Ammon's horn (tissue), 1 donor: ENCODE data around the gene NPAS1.

Experiments
- DNase-seq: peaks from one replicate; pipeline ENCODE4 v3.0.0-alpha.2; 2016; ENCODE audit warnings: low spot score

NPAS1 gene, protein sequence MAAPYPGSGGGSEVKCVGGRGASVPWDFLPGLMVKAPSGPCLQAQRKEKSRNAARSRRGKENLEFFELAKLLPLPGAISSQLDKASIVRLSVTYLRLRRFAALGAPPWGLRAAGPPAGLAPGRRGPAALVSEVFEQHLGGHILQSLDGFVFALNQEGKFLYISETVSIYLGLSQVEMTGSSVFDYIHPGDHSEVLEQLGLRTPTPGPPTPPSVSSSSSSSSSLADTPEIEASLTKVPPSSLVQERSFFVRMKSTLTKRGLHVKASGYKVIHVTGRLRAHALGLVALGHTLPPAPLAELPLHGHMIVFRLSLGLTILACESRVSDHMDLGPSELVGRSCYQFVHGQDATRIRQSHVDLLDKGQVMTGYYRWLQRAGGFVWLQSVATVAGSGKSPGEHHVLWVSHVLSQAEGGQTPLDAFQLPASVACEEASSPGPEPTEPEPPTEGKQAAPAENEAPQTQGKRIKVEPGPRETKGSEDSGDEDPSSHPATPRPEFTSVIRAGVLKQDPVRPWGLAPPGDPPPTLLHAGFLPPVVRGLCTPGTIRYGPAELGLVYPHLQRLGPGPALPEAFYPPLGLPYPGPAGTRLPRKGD

DNA sequence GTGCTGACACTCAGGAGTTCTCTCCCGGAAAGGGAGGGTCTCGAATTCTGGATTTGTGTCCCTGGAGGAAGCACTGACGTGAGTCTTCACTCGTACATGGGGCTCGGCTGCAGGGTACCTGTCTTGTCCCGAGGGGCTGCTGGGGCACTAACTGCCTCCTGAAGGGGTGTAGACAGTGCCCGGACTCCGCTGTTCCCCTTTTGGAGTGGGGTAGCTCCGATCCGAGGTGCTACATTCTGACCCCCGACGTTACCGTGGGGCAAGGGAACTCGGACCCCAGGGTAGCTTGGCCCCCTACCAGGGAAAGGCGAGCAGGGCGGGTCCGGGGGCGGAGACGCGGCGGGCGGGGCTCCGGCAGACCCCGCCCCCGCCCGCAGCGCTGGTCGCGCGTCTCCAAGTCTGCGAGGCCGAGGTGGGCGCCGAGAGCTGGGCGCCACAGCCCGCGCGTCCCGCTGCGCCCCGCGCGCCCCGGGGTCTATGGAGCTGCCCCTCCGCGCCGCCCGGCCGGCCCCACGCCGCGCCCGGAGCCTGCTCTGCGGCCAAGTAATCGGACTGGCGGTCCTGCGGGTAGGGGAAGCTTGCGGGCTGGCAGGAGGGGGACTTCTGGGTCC, at the start of gene NPAS1:
TSS of gene NPAS1 (plus strand) at position 407 of the 611 bp plus-strand sequence. CDS start 1,211 bp downstream, outside the sequence.
- no peak for DNase-seq

DNA sequence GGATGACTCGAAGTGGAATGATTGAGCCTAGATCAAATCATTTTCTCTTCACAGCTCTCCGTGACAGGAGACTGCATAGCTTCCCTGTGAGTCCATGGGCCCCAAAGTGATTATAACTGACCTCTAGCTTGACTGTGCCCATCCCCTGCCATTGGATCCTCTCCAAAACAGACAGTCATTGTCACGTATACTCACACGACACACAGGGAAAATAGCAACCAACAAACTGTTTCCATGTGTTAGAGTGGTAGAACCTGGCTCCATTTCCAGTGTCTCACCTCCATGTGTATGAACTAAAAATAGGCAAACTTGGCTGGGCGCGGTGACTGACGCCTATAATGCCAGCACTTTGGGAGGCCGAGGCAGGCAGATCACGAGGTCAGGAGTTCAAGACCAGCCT, 48.8 kb upstream of the NPAS1 start:
- no peak for DNase-seq

DNA sequence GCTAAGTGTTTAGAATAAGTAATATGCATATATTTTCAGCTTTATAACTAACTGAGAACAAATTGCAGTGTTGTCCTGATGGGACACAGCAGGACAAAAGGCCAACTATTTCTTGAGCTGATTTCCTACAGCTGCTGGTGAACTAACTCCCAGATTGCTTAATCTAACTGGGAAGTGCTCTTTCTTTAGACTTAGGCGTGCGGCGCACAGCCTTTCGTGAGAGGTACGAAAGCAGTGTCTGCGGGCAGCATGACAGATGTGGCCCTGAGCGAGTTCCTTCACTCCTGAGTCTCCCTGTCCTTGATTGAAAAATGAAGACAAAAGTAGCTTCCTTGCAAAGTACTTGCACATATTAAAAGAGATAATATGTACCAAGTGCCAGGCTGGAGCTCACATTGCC, 47.3 kb upstream of the NPAS1 start:
- no peak for DNase-seq

DNA sequence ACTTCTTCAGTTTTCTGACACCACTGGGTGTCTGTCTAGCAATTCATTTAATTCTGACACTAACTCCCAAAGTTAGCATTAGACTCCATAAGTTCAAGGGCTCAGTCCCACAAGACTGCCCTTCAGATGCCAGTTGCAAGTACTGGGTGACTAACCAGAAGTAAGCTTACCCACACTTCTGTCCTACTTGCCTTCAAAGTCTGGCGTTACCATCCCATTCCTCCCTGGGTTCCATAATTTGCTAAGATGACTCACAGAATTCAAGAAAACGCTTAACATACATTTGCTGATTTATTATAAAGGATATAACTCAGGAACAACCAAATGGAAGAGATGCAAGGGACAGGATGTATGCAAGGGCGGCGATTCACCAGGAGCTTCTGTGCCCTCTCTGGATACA, 45.5 kb upstream of the NPAS1 start:
- no peak for DNase-seq

DNA sequence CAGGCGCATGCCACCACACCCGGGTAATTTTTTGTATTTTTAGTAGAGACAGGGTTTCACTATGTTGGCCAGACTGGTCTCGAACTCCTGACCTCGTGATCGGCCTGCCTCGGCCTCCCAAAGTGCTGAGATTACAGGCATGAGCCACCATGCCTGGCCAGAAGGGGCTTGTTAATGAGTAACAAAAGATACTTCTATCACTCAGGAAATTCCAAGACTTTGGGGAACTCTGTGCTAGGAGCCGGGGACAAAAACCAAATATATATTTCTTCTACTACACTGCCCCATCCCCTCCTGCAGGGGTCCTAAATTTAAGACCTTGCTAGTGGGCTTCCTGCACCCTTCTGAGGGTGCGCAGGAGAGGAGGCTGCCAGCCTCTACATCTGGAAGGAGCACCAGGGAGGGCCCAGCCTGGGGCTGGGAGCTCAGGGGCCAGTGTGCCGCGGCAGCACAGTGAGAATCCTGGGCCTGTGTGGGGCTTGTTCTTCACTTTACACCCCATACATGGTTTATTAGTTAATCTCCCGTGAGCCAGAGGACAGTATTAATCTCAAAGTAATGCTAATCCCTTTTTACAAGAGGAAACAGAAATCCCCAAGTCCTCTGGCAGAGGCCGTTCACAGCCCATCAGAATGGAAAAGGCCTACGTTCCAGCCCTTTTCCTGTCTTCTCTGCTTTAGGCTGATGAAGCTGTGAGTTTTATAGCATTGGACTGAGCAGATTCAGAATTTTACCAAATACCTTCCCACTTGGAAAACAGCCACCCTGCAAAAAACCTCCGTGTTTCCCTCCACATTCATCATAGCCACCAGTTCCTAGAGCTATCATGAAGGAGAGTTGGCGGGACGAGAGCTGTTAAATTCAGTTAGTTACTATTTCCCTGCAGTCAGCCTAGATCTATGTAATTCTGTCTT, 44.4 kb upstream of the NPAS1 start:
- no peak for DNase-seq

DNA sequence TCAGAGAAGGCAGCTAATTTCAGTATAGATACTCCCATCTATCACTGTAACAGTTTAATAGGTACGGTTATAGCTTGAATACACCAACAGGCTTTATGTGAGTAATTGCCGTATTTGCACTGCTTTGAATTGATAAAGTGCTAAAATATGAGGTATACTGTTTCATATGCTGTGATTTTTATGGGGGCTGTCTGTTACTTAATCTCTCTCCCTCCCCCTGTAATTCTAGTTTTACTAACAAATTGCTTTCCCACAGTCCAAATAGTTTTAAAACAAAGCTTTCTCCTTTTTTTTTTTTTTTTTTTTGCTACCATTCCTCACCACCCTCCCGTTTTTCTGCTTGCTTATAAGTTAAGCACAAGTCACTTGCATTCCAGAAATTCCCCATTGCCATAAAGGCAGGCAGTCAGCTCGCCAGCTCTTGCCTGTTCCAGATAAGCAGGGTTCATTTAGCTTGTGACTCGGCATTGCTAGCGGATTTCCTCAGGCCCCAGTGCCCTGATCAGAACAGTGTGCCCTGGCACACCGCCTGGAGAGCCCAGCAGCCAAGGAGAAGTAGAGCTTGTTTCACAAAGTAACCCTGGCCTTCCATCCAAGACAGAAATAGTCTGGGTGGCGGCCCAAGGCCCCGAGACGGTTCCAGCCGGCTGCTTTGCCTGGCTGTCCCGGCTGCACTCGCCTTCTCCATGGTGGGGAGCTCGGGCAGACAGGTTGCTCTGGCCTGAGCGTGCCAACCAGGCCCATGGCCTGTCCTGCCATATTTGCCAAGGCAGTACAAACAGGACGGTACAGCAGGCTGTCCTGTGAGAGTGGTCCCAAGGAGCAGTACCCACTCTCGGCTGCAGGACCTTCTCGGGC, 43.5 kb upstream of the NPAS1 start:
- DNase-seq, result peak; percentile 92

DNA sequence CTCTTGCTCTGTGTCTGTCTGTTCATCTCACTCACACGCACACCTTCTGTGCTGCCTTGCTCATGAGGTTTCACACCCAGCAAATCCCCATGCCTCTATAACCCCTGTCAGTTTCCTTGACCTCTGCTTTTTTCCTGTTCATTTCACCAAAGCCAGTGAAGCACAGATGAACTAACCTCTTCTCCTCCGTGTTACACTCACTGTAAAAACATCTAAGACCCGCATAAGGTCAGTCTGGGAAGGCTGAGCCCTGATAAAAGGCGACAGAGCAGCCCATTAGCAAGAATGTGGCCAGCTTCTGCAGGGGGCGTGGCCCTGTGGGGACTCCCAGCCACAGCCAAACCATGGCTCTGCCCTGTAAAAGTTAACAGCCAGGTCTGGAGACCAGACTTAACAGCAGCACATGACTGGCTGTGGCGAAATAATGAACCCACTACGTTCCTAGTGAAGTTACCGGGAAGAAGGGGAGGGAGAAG, 42.8 kb upstream of the NPAS1 start:
- no peak for DNase-seq

DNA sequence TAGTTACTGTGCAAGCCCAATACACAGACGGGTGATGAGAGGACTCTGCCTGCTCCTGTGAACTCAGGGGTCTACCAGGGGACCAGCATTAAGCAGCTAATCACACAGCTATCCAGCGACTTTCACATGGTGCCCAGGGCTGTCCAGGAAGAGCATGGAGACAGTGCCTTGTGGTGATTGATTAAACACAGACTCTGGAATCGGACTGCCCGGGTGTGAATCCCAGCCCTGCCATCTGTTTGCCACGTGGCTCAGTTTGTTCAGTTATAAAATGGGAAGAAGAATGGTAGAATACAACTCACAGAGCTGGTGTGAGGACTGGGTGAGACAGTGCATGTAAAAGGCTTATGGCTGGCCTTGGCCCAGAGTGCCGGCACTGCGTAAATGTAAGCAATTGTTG, 42.1 kb upstream of the NPAS1 start:
- no peak for DNase-seq

DNA sequence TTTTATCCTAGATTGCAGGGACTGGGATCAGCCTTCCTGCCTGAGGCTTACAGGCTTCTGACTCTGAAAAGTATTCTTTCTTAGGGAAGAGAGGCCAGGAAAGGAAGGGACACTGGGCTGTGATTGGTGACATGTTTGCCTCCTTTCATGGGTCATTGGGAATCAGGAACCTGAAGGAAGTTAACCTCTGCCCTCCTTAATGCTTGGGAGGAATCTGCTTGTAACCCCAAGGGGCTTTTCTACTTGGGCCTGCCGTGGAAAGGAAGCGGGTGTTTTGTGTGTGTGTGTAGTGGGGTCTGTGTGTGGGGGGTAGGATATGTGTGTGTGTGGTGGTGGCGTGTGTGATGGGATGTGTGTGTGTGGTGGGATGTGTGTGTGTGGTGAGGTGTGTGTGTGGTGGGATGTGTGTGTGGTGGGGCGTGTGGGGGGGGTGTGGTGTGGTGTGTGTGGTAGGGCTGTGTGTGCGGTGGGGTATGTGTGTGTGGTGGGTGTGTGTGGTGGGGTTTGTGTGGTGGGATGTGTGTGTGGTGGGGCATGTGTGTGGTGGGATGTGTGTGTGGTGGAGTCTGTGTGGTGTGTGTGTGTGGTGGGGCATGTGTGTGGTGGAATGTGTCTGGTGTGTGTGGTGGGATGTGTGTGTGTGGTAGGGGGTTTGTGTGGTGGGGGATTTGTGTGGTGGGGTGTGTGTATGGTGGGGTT, 41.3 kb upstream of the NPAS1 start:
- DNase-seq, result no peak

DNA sequence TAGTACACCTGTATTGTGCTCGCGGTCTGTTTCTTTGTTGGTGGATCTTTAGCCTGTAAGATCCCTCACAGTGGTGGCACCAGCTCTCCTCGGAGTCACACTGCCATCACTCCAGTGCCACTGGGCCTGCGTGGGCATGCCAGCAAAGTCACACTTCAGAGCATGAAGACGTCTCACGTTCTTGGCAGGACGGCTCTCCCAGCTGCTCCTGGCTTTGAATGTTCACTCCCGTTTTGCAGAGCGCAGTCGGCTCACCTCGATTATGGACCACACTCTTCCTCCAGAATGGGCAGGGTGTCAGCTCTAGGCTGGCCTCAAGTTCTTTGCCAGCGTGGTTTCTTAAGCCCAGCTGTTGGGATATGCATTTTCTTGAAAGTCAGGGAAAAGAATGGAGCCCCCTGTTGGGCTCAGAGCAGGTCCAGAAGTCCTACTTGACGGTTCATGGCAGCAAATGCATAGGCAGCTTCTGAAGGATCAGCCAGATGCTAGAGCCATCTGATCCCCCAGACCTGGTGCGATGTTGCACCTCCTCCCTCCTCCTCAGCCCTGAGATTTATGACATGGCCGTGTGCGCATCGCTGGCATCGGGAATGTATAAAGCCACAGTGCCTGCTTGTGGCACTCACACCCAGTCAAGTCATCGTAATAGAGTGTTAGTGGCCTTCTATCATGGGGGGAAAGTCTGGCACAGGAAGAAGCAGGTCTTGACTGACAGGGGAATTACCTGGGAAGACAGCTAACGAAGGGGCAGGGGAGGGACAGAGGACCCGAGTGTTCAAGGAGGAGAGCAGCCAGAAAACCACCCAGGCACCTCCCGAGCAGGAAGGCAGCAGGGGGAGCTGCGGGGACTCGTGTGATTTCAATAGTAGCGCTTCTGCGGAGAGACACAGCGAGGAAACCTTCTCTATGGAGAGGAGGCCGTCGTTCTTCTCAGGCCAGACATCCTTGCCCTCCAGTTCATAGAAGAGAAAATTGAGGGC, 40.2 kb upstream of the NPAS1 start:
- DNase-seq, result no peak

DNA sequence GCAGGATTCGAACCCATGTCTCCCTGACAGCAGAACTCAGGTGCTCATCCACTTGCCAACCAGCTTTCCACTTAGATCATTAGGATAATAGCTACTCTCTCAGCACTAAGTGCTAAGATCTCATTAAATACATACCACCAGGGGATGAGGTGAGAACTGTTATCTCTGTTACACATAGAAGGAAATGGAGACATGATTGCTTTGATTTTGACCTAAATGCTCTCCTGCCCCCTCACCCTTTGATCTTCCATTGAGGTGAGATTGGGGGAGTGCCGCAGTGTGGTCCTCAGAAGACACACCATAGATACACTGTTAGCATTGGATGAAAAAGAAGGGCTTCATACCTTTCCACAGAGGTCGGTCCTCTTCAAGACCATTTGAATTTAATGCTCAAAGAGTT, 38.9 kb upstream of the NPAS1 start:
- no peak for DNase-seq

DNA sequence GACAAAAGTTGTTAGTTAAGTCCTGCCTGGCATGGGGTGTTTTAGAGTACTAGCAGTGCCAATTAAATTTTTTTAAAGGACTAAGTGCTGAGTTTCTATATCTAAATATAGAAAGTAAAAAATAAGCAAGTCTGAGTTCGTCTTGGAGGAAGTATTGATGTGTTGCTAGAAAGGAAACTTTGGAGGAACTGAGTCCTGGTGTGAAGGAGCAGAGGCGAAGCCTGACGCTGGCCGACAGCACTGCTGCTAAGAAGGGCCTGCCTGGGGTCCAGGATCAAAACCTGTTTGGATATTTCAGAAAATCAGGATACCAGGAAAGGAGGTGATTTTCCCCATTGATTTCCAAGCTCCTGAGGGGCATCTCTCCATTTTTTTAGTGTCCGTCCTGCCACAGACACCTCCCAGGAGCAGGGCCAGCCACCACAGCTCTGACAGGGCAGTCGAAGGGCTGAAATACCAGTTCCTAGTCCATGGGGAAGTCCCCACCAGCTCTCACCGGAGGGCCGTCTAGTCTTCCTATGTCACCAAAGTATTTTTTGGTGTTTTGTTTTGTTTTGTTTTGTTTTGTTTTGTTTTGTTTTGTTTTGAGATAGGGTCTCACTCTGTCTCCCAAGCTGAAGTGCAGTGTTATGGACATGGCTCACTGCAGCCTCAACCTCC, 38.2 kb upstream of the NPAS1 start:
- no peak for DNase-seq

DNA sequence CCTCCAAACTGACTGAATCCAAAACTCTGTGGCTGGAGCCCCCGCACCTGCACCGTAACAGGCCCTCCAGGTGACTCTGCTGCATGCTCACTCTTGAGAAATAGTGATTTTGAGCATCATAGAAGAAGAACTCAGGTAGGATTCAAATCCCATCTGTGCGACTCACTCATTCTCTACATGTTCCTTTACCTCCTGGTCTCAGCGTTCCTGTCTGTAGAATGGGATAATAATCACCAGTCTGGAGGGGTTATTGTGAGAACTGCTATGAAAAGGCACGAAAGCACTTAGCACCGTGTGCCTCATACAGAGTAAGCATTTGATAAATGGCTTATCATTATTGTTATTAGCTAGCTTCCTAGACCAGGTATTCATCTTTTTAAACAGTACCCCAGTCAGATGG, 36.5 kb upstream of the NPAS1 start:
- no peak for DNase-seq

DNA sequence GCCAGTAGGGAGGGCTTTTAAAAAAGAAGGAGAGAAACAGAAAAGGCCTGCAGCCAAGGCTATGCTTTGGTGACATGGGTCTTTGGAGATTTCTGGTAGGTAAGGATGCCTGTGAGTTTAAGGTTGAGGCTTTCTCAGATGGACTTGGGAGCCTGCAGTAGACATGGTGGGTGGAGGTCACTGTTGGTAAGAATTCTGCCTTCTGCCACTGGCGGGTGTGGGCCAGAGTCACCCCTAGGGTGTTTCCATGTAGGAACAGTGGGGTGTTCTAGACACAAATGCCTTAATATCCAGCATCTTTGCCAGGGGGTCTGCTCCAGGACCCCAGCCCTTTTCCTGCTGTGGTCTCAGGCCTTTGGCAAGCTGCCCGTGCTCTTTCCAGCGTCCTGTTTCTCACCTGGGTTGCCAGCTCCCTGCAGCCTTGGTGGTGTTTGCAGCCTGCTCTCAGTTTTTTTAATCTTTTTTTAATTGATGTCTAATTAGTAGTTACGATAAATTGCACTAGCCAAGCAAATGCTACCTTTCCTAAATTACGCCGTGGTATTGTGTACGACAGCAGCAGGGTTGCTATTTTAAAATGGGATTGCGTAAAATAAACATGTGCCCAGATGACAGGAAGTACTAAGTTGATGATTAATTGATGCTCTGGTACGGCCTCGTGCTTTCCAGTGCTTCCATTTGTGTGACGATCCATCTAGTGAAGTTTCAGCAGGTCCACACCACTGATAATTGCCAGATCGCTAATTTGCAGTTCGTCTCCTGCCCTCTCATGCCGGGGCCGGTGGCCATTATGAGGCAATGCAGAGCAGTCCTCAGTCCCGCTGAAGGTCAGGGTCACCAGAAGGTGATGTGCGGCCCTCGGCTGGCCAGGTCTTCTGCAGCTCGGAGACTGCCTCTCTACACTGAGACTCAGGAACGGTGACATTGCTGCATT, 35.3 kb upstream of the NPAS1 start:
- no peak for DNase-seq

DNA sequence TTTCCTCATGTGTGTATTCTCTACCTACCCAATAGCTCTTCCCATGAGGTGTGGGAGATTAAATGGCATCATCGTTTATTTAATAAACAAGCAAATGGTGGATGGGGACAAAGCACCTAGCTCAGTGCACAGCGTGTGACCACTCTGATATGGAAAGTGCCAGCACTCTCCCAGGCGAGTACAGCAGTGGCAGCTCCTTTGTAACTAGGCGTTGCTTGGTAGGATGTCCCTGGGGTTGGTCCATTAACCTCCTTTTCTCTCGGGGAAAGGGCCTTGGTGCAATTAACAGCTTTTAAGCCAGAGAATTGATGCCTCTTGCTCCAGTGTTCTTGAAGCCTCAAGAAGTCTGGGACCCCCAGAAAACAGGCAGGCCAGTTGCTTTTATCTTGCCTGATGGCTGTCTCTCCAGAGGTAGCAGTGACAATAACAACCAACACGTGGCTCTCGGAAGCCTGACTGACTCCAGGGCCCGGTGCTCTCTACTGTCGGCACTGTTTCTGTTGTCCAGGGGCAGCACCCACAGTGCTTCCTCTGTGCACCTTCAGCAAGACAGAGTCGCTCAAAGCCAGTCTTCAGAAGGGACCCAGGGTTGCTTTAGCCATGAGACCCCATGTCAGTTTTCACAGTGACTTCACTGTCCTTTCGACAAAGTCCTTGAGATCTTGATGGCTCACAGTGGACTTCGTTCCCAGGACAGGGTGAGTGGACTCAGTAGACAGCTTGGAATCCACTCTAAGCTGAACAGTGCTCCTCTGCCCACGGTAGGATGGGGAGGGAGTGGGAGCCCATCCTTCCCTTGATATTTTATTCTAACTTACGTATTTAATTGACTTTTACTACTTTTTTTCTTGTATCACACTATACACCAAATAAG, 33.9 kb upstream of the NPAS1 start:
- no peak for DNase-seq

DNA sequence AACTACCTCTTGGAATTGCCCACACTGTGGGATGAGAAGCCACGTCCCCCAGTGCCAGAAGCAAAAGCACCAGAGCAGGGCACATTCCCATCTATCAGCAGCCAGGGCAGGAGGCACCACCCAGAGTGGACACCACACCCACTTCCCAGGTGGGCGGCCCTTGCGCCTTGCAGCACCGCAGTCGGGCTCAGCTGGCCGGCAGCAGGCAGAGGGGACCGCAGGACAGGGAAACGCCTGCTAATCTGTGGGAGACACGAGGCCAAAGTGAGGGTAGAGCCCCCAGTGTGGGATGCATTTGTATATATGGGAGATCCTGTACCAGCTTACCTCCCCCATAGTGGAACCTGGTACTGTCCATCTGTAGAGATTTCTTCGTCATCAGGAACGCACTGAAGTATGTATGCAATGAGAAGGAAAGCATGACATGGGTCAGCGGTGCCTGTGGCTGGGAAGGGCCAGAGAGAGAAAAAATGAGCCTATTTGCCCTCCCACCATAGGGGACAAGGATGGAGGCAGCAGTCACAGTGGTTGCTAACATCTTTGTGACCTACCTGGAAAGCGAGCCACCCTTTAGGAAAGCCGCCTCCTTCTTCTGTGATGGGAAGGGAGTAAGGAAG, 30.9 kb upstream of the NPAS1 start:
- DNase-seq, result no peak
